A673 (cell line): Measurements from ENCODE around the gene CERS6.
"Not testable (repeated sequence)": the region's sequence is repeated elsewhere in the genome, so short reads cannot be mapped to it uniquely, and the experiment has no call there.

ENCODE experiments used
- EZH2 ChIP-seq: fragments of 200-600 bp; sonication (generic); IDR thresholded peaks from 2 replicates; pipeline ENCODE4 v1.6.1; 2017; ENCODE audit warnings: borderline replicate concordance, low read depth, mild to moderate bottlenecking, mixed read lengths, antibody characterized with exemption, low read length; ENCODE audit not compliant: poor library complexity, severe bottlenecking
- TF ChIP-seq, protein P1 (sequence below): fragments of 300-800, 200-600 bp; sonication (generic); conservative IDR thresholded peaks from 2 replicates; pipeline ENCODE4 v1.5.1; 2017; ENCODE audit warnings: low read depth, mild to moderate bottlenecking, antibody characterized with exemption, low read length, moderate library complexity, mixed read lengths

DNA sequence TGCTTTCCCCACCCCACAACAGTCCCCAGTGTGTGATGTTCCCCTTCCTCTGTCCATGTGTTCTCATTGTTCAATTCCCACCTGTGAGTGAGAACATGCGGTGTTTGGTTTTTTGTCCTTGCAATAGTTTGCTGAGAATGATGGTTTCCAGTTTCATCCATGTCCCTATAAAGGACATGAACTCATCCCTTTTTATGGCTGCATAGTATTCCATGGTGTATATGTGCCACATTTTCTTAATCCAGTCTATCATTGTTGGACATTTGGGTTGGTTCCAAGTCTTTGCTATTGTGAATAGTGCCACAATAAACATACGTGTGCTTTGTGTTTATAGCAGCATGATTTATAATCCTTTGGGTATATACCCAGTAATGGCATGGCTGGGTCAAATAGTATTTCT, 335.1 kb downstream of the CERS6 start:
- TF ChIP-seq, protein P1, sequence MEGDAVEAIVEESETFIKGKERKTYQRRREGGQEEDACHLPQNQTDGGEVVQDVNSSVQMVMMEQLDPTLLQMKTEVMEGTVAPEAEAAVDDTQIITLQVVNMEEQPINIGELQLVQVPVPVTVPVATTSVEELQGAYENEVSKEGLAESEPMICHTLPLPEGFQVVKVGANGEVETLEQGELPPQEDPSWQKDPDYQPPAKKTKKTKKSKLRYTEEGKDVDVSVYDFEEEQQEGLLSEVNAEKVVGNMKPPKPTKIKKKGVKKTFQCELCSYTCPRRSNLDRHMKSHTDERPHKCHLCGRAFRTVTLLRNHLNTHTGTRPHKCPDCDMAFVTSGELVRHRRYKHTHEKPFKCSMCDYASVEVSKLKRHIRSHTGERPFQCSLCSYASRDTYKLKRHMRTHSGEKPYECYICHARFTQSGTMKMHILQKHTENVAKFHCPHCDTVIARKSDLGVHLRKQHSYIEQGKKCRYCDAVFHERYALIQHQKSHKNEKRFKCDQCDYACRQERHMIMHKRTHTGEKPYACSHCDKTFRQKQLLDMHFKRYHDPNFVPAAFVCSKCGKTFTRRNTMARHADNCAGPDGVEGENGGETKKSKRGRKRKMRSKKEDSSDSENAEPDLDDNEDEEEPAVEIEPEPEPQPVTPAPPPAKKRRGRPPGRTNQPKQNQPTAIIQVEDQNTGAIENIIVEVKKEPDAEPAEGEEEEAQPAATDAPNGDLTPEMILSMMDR = not testable (repeated sequence)
- TF ChIP-seq EZH2 = not testable (repeated sequence)
